SK-N-SH (cell line): ENCODE data around the gene WDR44. TPM values are rescaled to one million over a fixed set of nuclear protein-coding genes. Genes with fewer than 3 reads are reported as not detected.

Experiments used
- CTCF ChIA-PET: fragments of 300-600, 350-600 bp; formaldehyde crosslinking; extraction: SDS; loops from one replicate; lab custom pipeline; 2021; lab: Yijun Ruan, JAX
- POLR2A ChIA-PET: fragments of 350-600 bp; sonication (Branson Sonifier 250); formaldehyde crosslinking; extraction: SDS; loops from one replicate; lab custom pipeline; 2020; ENCODE audit warnings: antibody characterized with exemption, inconsistent platforms; lab: Yijun Ruan, JAX
- DNase-seq: peaks from one replicate; pipeline ENCODE4 v3.0.0; 2012
- H2AFZ ChIP-seq: fragments of 200-600 bp; sonication (generic); 2 replicates; pipeline ENCODE4 v1.8.1; 2016; ENCODE audit warnings: antibody characterized with exemption, mild to moderate bottlenecking, low read depth
- H3F3A ChIP-seq: fragments of 200-600 bp; sonication (generic); replicated peaks from 2 replicates; pipeline ENCODE3; 2016; ENCODE audit warnings: antibody characterized with exemption, mild to moderate bottlenecking; ENCODE audit not compliant: insufficient read depth
- H3K27ac ChIP-seq, 2 experiments: fragments of 200-500 bp in 1 of 2; fragments of 200-600 bp in 1 of 2; sonication (Bioruptor generic) in 1 of 2; sonication (generic), shearing (Covaris generic) in 1 of 2; 2 replicates each; pipeline versions ENCODE4 v1.5.1 to v1.6.1; 2014 to 2016; ENCODE audit warnings: low read depth in 2 of 2, inconsistent platforms in 1 of 2, low read length in 1 of 2, mild to moderate bottlenecking in 1 of 2, mixed read lengths in 1 of 2
- H3K27me3 ChIP-seq: fragments of 200-600 bp; sonication (generic), shearing (Covaris generic); 2 replicates; pipeline ENCODE4 v1.6.1; 2016; ENCODE audit warnings: mixed run types; ENCODE audit not compliant: insufficient read depth
- H3K36me3 ChIP-seq, 2 experiments: fragments of 200-500 bp in 1 of 2; fragments of 200-600 bp in 1 of 2; sonication (Bioruptor generic) in 1 of 2; sonication (generic) in 1 of 2; replicated peaks in 1 of 2; 2 replicates each; pipeline versions ENCODE3 to v1.5.1; 2014 to 2016; ENCODE audit warnings: low read length in 1 of 2, mild to moderate bottlenecking in 1 of 2; ENCODE audit not compliant: insufficient read depth in 2 of 2, control insufficient read depth in 1 of 2
- H3K4me1 ChIP-seq, 2 experiments: fragments of 200-500 bp in 1 of 2; fragments of 200-600 bp in 1 of 2; sonication (Bioruptor generic) in 1 of 2; sonication (generic), shearing (Covaris generic) in 1 of 2; 2 replicates each; pipeline versions ENCODE4 v1.5.1 to v1.6.1; 2014 to 2016; ENCODE audit warnings: low read depth in 1 of 2, low read length in 1 of 2, mixed run types in 1 of 2; ENCODE audit not compliant: insufficient read depth in 2 of 2, control insufficient read depth in 1 of 2
- H3K4me2 ChIP-seq: fragments of 200-600 bp; sonication (generic), shearing (Covaris generic); 2 replicates; pipeline ENCODE4 v1.6.1; 2017; ENCODE audit warnings: mixed run types
- H3K4me3 ChIP-seq, 2 experiments: fragments of 200-500 bp in 1 of 2; fragments of 200-600 bp in 1 of 2; sonication (Bioruptor generic) in 1 of 2; sonication (generic), shearing (Covaris generic) in 1 of 2; 2 replicates each; pipeline versions ENCODE4 v1.5.1 to v1.8.1; 2014 to 2016; ENCODE audit warnings: low read depth in 2 of 2, inconsistent platforms in 1 of 2, low read length in 1 of 2, mild to moderate bottlenecking in 1 of 2, mixed read lengths in 1 of 2, moderate library complexity in 1 of 2
- H3K79me2 ChIP-seq: fragments of 200-600 bp; sonication (generic); 2 replicates; pipeline ENCODE4 v1.8.1; 2017; ENCODE audit warnings: mild to moderate bottlenecking; ENCODE audit not compliant: insufficient read depth
- H3K9ac ChIP-seq: fragments of 200-600 bp; sonication (generic); 2 replicates; pipeline ENCODE4 v1.6.1; 2017; ENCODE audit warnings: mixed run types
- H3K9me2 ChIP-seq: fragments of 200-600 bp; sonication (generic); 2 replicates; pipeline ENCODE4 v1.6.1; 2017; ENCODE audit warnings: mixed run types
- H3K9me3 ChIP-seq: fragments of 200-600 bp; sonication (generic); 2 replicates; pipeline ENCODE4 v1.6.1; 2017; ENCODE audit warnings: mixed run types, mild to moderate bottlenecking, moderate library complexity
- H4K20me1 ChIP-seq: fragments of 200-600 bp; sonication (generic); 2 replicates; pipeline ENCODE4 v1.6.1; 2017; ENCODE audit warnings: mild to moderate bottlenecking, mixed run types; ENCODE audit not compliant: insufficient read depth
- FOSL2 ChIP-seq: IDR thresholded peaks from 2 replicates; pipeline ENCODE4 v1.4.0; 2012; ENCODE audit warnings: low read depth, mild to moderate bottlenecking, moderate library complexity, borderline replicate concordance
- MEF2A ChIP-seq: IDR thresholded peaks from 2 replicates; pipeline ENCODE4 v1.4.0; 2012; ENCODE audit warnings: low read depth, borderline replicate concordance
- NRF1 ChIP-seq: IDR thresholded peaks from 2 replicates; pipeline ENCODE4 v1.6.1; 2012; ENCODE audit warnings: low read depth, mild to moderate bottlenecking, low read length
- POLR2AphosphoS5 ChIP-seq: IDR thresholded peaks from 2 replicates; pipeline ENCODE4 v1.6.1; 2012; ENCODE audit warnings: low read depth, low read length
- RAD21 ChIP-seq: IDR thresholded peaks from 2 replicates; pipeline ENCODE4 v1.6.1; 2012; ENCODE audit warnings: mild to moderate bottlenecking, low read length
- RXRA ChIP-seq: IDR thresholded peaks from 2 replicates; pipeline ENCODE4 v1.4.0; 2012; ENCODE audit warnings: low read depth, mild to moderate bottlenecking, borderline replicate concordance
- WGBS: methylation state at CpG from one replicate; pipeline ENCODE4 v1.1.6; 2017; ENCODE audit warnings: low lambda C conversion rate; 5-methylcytosine and 5-hydroxymethylcytosine counted together
- polyA plus RNA-seq, 3 experiments: library from polyadenylated mRNA; depleted of rRNA; stranded (reverse); fragments of >200 nt; gene quantifications; 2 replicates each; pipeline ENCODE4 v1.2.3, GENCODE V29; 2012
- TF ChIP-seq, protein P1 (sequence below): fragments of 200-600 bp; sonication (generic); IDR thresholded peaks from 2 replicates; pipeline ENCODE4 v1.6.1; 2017; ENCODE audit warnings: antibody characterized with exemption, mild to moderate bottlenecking, moderate library complexity
- TF ChIP-seq, protein P2 (sequence below): fragments of 150-350 bp; IDR thresholded peaks from 2 replicates; pipeline ENCODE4 v1.6.1; 2016; ENCODE audit warnings: mild to moderate bottlenecking, low read depth, low read length
- TF ChIP-seq, protein P3 (sequence below): IDR thresholded peaks from 2 replicates; pipeline ENCODE4 v1.4.0; 2012; ENCODE audit warnings: low read depth, borderline replicate concordance

Gene WDR44
- polyA plus RNA-seq, 1 of the 3 experiments (the other 2 are of a cell fraction) = 5.3 TPM

DNA sequence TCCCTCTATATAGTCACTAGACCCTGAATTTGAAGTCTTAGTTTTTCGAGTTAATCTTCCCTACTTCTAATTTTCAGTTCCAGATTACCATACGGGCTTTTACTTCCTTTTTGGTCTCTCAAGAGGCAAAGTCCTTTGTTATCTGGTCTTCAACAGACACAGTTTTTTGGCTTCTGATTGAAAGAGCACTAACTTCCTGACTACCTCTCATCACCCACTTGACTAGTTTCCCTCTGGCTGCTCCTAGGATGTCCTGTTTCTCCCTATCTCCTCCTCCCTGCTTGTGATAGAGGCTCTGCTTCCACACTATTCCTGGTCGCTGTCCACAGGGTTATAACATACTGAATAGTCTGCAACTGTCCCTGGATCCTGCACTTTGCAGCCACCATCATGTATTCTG is 16.7 kb upstream of the WDR44 start:
- TF ChIP-seq MEF2A (no peak), FOSL2 (no peak), RAD21 (no peak)
- H3K4me3 ChIP-seq = no peak overlapping the region
- no peaks in the 10 kb centered on the region for H3K9me3 ChIP-seq
- no peaks in the 10 kb centered on the region for H4K20me1 ChIP-seq
- H3K36me3 ChIP-seq = no peaks in the 10 kb centered on the region
- H3K9ac ChIP-seq = no peak overlapping the region
- POLR2A ChIA-PET = interaction anchor here (0.6 kb wide), 1 partner anchor 12 kb away, joined by 5 read pairs; no protein-coding TSS in a partner anchor
- no peak for DNase-seq
- H3K27ac ChIP-seq = no peak overlapping the region
- H3K27me3 ChIP-seq = no peaks in the 10 kb centered on the region; the same call in 1 of the 2 replicates
- 36% methylated on average over 3 of the region's 3 CpGs for WGBS
- CTCF ChIA-PET = no interaction called here
- H3K4me1 ChIP-seq = no peaks in the 10 kb centered on the region
- no peaks in the 10 kb centered on the region for H3F3A ChIP-seq
- no peak overlapping the region for H3K4me2 ChIP-seq
- no peaks in the 10 kb centered on the region for H3K79me2 ChIP-seq
- H2AFZ ChIP-seq = no peak overlapping the region
- H3K9me2 ChIP-seq = no peaks in the 10 kb centered on the region

DNA sequence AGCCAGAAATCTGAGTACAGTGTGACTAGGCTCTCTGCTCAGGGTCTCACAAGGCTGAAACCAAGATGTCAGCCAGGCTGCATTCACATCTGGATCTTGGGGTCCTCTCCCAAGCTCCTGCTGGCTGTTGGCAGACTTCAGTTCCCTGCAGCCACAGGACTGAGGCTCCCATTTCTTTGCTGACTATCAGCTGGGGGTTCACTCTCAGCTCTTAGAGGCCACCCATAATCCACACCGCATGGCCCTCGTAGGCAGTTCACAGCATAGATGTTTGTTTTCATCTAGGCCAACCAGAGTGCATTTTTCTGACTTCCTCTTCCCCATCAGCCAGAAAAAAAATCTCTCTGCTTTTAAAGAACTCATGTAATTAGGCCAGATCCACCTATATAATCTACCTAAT is 8.2 kb upstream of the WDR44 start:
- no peak overlapping the region for H3K4me3 ChIP-seq
- no peak overlapping the region for H2AFZ ChIP-seq
- H3K79me2 ChIP-seq = no peaks in the 10 kb centered on the region
- no peak for DNase-seq
- no peaks in the 10 kb centered on the region; the same call in 1 of the 2 replicates for H3K27me3 ChIP-seq
- no peaks in the 10 kb centered on the region for H3K36me3 ChIP-seq
- H3K4me2 ChIP-seq = no peak overlapping the region
- TF ChIP-seq, protein P1, sequence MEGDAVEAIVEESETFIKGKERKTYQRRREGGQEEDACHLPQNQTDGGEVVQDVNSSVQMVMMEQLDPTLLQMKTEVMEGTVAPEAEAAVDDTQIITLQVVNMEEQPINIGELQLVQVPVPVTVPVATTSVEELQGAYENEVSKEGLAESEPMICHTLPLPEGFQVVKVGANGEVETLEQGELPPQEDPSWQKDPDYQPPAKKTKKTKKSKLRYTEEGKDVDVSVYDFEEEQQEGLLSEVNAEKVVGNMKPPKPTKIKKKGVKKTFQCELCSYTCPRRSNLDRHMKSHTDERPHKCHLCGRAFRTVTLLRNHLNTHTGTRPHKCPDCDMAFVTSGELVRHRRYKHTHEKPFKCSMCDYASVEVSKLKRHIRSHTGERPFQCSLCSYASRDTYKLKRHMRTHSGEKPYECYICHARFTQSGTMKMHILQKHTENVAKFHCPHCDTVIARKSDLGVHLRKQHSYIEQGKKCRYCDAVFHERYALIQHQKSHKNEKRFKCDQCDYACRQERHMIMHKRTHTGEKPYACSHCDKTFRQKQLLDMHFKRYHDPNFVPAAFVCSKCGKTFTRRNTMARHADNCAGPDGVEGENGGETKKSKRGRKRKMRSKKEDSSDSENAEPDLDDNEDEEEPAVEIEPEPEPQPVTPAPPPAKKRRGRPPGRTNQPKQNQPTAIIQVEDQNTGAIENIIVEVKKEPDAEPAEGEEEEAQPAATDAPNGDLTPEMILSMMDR = no peak
- TF ChIP-seq MEF2A (no peak), NRF1 (no peak), RXRA (no peak), POLR2AphosphoS5 (no peak), RAD21 (no peak), FOSL2 (no peak)
- TF ChIP-seq, protein P2, sequence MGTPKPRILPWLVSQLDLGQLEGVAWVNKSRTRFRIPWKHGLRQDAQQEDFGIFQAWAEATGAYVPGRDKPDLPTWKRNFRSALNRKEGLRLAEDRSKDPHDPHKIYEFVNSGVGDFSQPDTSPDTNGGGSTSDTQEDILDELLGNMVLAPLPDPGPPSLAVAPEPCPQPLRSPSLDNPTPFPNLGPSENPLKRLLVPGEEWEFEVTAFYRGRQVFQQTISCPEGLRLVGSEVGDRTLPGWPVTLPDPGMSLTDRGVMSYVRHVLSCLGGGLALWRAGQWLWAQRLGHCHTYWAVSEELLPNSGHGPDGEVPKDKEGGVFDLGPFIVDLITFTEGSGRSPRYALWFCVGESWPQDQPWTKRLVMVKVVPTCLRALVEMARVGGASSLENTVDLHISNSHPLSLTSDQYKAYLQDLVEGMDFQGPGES = no peak
- TF ChIP-seq, protein P3, sequence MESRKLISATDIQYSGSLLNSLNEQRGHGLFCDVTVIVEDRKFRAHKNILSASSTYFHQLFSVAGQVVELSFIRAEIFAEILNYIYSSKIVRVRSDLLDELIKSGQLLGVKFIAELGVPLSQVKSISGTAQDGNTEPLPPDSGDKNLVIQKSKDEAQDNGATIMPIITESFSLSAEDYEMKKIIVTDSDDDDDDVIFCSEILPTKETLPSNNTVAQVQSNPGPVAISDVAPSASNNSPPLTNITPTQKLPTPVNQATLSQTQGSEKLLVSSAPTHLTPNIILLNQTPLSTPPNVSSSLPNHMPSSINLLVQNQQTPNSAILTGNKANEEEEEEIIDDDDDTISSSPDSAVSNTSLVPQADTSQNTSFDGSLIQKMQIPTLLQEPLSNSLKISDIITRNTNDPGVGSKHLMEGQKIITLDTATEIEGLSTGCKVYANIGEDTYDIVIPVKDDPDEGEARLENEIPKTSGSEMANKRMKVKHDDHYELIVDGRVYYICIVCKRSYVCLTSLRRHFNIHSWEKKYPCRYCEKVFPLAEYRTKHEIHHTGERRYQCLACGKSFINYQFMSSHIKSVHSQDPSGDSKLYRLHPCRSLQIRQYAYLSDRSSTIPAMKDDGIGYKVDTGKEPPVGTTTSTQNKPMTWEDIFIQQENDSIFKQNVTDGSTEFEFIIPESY = no peak
- ChIA-PET CTCF (interaction anchor here (1.0 kb wide), 1 partner anchor 13 kb away, joined by 5 read pairs; no protein-coding TSS in a partner anchor), POLR2A (no interaction called here)
- no peaks in the 10 kb centered on the region for H3K4me1 ChIP-seq
- no peak overlapping the region for H3K27ac ChIP-seq
- no peaks in the 10 kb centered on the region for H3K9me3 ChIP-seq
- 38% methylated on average over 2 of the region's 2 CpGs for WGBS
- H3K9ac ChIP-seq = no peak overlapping the region
- no peaks in the 10 kb centered on the region for H3F3A ChIP-seq
- H4K20me1 ChIP-seq = no peaks in the 10 kb centered on the region
- H3K9me2 ChIP-seq = no peaks in the 10 kb centered on the region
